DLD1 (cell line): Measurements from ENCODE around the gene LYPD5.

Source experiments
- in situ Hi-C: cut with HindIII; loops from 2 replicates; pipeline ENCODE4 v1.10.0; 2017; ENCODE audit warnings: low sequenced_read_pairs

Gene LYPD5

DNA sequence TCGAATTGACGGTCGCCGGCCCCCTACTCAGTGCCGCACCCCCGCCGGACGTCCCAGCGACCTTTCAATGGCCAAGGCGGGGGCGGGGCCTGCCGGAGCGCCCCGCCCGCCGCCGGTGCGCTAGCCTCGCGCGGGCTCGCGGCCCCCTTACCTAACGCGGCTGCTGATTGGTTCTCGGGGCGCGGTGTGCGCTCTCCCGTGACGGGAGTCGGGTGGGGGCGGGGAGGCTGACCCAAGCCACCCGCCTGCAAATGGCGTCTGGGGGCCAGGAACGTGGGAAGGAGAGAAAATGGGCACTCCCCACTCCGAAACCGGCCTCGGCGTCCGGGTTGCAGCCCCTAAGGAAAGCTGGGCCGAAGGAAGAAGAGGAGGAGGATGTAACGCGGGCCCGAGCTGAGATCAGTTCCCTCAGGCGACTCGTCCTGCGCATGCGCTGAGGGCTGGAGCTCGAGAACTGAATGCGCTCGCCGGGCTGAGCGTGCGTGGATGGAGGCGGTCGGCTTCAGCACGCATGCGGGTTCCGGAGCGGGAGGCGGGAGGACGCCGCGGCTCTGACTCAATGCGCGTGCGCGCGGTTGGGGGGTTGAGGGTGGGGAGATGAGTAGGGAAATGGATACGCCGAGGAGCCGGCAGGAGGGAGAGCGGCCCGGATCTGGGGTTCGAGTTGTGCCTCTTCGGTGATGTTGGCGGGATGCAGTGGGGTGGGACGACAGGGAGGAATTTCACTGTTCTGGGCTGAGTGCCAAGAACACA, 47.6 kb downstream of the LYPD5 start, which contains the start of gene SMG9:
Gene SMG9 (minus strand): TSS at position 460 of the 753 bp plus-strand sequence. CDS start 4,221 bp downstream, outside the sequence.
- in situ Hi-C loops = no loop called here

DNA sequence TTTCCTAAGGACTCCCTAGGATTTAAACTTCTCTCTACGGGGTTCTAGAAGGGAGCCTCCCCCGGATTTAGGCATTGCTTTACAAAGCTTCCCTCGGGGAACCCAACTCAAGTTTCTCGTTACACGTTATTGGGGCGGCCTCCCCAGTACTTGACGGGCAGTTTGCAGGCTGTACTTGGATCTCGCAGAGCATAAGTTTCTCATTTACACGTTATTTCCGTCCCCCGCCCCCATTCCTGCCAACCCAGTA, 48.1 kb downstream of the LYPD5 start:
- in situ Hi-C loops = no loop called here

DNA sequence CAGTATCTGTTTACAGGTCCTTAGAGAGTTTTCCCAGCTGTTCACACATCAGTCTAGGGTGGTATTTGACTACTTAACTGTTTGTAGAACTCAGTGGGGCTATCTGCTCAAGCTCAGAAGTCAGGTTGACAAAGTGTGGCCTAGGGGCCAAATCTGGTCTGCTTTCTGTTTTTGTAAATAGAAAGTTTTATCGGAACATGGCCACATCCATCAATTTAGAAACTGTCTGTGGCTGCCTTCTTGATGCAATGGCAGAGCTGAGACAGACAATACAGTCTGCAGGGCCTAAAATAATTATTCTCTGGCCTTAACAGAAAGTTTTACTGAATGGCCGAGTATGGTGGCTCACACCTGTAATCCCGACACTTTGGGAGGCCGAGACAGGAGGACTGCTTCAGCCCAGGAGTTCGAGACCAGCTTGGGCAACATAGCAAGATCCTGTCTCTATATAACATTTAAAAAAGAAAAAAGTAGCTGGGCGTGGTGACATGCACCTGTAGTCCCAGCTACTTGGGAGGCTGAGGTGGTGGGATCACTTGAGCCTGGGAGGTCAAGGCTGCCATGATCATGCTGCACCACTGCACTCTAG, 49.9 kb downstream of the LYPD5 start:
- in situ Hi-C loops = no loop called here

DNA sequence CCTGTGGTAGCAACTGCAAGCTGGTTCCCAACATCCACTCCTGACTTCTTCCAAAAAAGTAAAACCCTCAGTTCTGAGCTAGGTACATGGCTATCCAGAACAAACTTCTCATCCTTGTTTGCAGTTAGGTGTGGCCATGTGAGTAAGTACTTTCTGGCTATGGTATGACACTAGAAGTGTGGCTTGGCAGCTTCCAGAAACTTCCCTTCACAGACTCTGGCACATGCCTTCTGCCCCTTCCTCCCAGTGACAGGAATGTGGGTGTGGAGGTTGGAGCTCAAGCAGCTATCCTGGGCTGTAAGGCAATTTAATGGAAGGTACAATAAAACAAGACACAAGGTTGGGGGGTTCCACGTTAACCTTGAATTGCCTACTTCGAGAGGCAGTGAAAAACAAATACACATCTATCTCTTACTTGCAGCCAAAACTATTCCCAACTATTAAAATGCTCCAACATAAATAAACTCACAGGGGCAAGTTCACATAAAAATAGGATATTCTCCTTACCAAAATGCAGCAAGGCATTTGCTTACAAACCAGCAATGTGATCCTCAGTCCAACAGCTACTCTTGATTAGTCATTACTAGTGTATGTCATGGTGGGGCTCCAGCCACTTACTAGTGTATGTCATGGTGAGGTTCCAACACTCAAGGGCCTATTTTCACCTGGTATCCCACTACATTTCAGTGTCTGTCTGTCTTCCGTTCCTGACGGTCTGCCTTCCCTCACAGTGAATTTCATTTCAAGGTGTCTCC, 50.6 kb downstream of the LYPD5 start:
- in situ Hi-C loops = no loop called here

DNA sequence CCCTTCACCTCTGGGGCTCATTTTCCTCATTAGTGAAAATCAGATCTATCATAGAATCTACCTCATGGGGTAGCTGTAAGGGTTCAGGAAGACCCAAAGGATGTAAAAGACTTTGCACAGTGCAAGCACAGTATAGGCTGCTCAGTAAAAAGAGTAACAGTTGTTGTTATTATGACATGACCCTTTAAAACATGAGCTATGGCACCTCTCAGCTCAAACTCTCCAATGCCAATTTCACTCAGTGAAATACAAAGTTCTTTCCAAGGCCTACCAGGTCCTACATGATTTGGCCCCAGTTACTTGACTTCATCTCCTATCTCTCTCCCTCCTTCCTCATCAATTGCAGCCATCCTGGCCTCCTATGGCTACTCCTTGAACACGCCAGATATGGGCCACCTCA, 52.3 kb downstream of the LYPD5 start:
- in situ Hi-C loops = no loop called here

DNA sequence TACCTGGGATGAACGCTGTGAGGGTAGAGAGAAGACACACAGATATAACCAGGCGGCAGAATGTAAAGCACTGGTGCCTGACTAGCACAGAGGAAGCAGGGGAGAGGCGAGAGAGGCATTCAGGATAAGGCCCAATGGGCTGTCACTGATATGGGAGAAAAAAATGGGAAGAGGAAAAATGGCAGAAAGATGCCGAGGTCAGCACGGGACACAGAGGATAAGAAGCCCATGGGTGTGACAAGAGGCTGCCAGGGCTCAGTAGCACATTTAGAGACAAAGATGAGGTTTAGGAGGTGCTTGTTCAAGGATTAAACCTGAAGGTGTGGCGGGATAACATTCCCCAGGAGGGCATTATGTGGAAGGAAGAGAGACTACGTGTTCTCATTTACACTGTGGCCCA, 53.1 kb downstream of the LYPD5 start:
- in situ Hi-C loops = no loop called here

DNA sequence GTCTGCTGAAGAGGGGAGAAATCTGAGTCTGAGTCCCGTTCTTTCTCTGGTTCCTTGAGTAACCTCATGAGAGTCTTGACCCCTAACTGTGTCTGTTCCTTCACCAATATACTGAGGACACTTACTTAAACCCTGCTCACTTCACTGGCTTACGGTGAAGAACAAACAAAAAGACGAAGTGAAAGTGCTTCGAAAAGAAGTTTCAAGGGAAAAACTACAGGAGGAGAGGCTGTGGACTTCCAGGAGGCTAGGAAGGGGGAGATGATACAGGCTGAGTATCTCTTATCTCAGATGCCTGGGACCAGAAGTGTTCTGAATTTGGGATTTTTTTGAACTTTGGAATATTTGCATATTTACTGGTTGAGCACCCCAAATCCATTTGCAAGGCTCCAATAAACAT, 53.6 kb downstream of the LYPD5 start:
- in situ Hi-C loops = no loop called here

DNA sequence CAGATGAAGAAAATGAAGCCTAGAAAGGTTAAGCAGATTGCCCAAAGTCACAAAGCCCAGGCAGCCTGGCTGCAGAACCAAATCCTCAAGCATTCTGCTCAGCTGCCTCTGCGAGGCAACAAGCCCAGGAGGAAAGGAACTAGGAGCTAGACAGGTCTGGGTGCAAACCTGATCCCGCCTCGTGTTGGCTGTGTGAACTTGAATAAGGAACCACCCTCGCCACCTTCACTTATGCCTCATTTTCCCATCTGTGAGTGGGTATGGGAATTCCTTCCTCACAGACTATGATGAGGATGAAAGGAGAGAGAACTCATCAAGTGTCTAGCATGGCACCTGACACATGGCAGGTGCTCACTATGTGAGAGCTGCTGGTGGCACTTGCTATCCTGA, 54.0 kb downstream of the LYPD5 start:
- in situ Hi-C loops = no loop called here

DNA sequence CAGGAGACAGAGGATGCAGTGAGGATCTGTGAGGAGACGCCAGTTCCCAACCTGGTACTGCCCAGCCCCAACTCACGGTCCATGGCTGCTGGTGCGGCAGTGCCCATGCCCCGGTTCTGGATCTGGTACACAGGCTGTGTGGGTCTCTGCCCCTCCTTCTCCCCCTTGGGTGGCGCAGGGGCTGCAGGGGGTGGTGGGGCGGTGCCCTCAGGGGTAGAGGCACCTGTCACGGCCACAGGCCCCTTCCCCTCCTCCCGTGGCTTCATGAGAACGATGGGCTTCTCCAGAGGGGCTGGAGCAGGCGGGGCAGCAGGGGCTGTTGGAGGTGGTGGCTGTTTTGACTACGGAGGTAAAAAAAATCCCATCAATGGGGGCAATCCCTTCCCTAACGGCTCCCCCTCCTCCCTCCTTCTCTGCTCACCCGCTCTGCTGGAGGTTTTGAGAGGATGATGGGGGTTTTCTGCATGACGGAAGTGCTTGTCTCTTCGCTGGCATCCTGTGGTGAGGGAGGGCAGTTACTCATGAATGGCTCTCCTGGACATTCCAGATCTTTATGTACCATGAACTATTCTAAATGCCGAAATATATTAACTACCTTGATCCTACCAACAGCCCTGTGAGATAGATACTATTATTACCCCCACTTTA, 54.6 kb downstream of the LYPD5 start:
- in situ Hi-C loops = no loop called here
